Activated T-cell treated with anti-CD3 and anti-CD28 coated beads for 48 hours (primary cell): Measurements from ENCODE around the gene ARHGAP44.

ENCODE experiments used
- DNase-seq: peaks from one replicate; pipeline ENCODE4 v3.0.0-alpha.2; 2020; ENCODE audit warnings: low read depth

ARHGAP44 gene

DNA sequence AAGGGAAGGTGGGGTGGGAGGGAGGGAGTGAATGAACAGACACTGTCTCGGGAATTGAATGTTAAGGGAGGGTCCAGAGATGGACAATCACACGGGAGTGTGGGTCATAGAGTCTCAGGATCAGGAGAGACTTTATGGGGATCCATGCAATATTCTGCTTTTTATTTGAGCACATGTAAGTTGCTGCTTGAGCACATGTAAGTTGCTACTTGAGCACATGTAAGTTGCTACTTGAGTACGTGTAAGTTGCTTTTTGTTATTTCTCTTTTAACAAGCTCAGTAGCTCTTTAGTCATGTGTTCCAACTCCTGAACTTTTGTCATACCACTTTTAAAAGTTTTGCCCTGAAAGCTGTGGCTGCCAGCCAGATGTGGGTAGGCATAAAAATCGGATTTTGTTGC is 110.3 kb downstream of the ARHGAP44 start:
- no peak for DNase-seq

DNA sequence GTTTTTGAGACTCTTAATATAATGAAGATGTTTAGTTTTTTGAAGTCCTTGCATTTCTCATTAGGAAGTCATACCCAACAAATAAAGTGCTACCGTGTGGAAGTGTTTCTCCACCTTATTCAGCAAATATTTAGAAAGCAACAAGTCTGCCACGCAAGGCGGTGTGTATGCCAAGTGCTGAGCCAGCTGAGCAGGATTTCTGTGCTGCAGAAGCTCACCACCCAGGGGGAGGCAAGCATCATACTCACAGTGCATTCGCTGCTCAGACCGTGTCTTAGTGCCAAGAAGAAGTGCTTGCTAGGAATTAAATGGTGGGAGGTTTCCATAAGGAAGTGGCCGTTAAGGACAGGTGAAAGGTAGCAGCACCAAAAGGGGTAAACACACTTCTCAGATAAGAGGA is 111.2 kb downstream of the ARHGAP44 start:
- no peak for DNase-seq

DNA sequence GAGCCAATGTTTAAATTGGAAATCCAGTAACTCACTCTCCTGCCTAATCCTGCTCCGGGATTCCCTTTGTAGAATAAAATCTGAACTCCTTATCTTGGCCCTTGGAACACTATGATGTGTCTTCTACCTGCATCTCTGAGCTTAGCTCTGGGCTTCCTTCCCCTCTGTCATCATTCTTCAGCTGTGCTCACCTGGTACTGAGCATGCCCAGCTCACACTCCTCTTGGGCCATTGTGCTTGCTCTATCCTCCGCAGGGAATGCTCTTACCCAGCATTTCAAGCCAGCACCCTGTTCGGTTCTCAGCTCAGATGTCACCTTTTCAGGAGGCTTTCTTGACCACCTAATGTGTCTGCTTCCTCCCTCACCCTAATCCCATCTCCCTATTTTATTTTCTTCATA is 112.7 kb downstream of the ARHGAP44 start:
- no peak for DNase-seq

GRCh38 chr17:12907477-12907876 is 118.2 kb downstream of the ARHGAP44 start:
- DNase-seq: no peak

- DNase-seq: no peak
Measured at GRCh38 chr17:12909046-12909445, 119.7 kb downstream of the ARHGAP44 start.

- no peak for DNase-seq
Measured at GRCh38 chr17:12909511-12909910, 120.2 kb downstream of the ARHGAP44 start.

DNA sequence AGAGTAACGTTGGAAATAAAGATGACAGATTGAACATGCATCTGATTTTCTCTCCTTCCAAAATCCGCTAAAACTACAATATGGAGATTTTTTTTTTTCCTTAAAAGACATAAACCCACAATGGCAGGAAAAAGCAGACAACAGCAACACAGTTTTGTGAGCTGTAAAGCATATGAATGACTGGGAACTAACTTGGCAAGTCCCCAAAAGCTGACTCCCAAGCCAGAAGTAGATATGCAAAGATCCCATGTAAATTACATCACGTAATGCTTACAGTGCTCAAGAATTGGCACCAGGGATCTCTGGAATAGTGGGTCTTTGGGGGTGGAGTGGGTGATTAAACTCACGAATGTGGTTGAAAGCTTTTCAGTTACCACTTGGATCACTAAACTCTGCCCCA is 121.9 kb downstream of the ARHGAP44 start:
- DNase-seq: no peak

DNA sequence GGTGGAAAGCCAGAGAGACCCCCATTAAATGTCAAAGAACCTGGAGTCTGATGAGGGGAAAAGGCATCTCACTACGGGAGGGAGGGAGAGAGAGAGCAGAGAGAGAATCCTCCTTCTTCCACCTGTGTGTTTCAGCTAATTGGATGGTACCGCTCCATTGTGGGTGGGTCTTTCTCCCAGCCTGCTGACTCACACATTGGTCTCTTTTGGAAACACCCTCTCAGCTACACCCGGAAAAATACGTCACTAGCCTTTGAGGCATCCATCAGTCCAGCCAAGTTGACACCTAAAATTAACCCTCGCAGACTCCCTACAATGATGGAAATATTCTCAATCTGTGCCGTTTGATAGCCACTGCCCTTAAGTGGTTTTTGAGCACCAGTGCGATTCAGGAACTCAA is 128.1 kb downstream of the ARHGAP44 start:
- DNase-seq: no peak

GRCh38 chr17:12918142-12918541 is 128.8 kb downstream of the ARHGAP44 start:
- no peak for DNase-seq

DNA sequence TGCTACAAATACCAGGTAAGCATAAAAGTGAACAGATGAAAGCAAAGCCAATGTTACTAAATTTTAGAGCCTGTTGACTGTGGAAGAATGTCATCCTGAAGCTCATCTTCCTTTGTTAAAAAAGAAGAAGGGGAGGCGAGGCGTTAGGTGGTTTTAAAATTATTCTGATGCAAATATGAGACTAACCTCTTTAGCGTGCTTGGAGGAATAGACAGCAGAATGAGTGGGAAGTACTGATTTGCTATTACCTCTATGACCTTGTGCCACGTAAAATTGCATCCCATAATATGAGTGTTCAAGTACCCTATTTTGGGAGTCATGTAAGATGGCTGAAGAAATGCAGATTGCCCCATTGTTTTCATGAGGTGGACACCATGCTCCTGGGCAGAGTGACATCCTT is 132.8 kb downstream of the ARHGAP44 start:
- DNase-seq: no peak

GRCh38 chr17:12924614-12925013 is 135.3 kb downstream of the ARHGAP44 start:
- no peak for DNase-seq

DNA sequence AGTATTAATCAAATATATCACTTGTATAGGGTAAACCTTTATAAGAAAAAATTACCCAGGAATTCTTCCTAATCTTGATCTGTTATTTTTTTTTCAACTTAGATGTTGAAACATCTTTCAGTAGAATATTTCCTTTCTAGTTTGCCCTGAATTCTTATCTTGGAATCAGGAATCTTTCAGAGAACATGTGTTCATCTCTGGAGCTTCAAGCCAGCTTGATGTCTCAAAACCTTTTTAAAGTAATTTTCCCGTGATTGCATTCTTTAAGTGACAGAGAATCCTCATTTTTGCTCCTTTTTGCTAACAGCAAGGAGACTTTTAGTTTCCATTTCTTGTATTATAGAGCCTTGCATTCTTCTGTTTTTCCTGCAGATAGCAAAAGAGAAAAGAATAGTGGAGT is 137.7 kb downstream of the ARHGAP44 start:
- DNase-seq: no peak

DNA sequence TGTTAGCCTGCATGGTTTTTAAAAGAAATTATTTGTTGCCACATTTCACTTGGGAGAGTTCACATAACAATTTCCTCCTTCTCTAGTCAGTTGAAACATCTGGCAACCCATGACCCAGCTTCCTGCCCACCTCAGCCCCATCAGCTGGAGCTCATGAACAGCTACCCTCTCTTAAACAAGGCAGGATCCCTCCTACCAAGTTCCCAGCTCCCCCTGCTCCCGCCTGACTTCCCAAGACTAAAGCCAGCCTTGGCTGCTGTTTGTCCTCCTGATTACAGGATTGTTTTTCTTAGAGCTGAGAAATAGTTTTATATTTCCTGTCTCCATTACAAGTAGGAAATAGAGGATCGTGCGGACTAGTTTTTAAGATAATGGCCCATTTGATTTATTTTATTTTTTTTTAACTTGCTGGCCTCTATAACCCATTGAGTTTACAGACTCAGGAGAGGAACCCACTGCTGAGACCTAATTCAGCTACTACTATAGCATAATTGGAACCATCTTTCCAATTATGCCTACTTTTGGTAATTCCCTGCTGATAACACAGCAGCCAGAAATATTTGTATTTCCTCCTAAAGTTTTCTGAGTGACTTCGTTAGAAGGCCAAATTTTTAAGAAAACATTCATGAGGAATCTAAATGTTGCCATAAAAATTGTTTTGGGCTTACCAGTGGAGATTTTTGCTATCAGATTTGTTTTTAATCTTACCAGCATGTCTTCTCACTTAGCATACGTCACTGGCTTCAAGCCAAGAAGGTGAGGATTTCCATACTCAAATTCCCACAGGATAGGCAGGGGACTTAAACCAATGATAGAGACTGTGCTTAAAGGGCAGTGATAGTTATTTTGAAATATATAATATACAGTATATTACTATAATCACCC is 138.5 kb downstream of the ARHGAP44 start:
- DNase-seq: no peak

DNA sequence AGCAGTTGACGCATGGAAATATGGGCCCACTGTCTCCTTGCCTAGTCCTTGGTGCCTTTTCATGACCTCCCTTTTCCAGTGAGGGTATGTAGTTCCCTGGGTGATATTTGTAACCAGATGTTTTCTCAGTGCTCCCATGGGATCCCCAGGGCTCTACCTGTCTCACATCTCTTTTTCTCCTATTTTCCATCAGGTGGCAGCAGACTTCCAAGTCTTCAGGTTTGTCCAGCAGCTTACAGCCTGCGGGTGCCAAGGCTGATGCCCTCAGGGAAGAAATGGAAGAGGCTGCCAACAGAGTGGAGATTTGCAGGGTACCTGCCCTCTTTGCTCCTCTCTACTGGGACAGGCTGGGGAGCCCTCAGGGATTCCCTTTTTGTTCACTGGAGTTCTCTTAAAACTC is 139.4 kb downstream of the ARHGAP44 start:
- no peak for DNase-seq

GRCh38 chr17:12936501-12936900 is 147.2 kb downstream of the ARHGAP44 start:
- no peak for DNase-seq

- no peak for DNase-seq
Measured at GRCh38 chr17:12940699-12941098, 151.4 kb downstream of the ARHGAP44 start.

- no peak for DNase-seq
Measured at GRCh38 chr17:12947047-12947446, 157.7 kb downstream of the ARHGAP44 start.

- DNase-seq: no peak
Measured at GRCh38 chr17:12952012-12952411, 162.7 kb downstream of the ARHGAP44 start.

GRCh38 chr17:12953156-12953555 is 163.9 kb downstream of the ARHGAP44 start:
- DNase-seq: no peak

DNA sequence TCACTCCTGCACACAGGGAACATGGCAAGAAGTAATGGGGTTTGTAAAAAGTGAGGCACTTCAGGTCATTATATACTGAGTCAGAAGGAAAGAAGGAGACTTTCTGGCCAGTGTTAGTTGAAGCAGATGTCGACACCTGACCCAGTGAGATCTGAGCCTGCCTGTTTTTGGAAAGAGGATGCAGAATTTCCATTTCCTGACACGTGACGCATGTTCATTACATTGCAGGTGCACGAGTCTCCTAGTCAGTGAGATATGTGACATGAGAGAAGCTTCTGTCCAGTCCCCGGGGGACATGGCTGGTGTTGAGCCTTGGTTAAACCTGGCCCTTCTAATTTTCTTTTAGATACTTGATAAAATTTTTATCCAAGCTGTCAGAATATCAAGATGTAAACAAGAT is 166.2 kb downstream of the ARHGAP44 start:
- DNase-seq: no peak

- DNase-seq: no peak
Measured at GRCh38 chr17:12958786-12959185, 169.5 kb downstream of the ARHGAP44 start.

DNA sequence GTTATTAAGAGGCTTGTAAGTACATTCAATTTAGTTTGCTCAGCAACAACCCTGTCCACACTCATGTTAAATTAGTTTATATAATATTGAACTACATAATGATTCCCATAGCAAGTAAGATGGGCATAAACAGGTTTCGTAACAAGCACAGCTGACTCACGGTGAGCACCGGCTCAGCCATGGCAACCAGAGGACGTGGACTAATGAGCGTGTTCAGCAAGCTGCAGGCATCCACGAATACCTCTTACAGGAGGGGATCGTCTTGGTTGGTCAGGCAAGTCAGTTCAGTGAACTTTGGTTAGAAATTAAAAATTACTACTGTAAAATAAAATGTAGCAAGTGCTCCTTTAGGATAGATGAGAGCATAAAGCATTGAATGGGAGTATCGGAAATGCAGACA is 170.1 kb downstream of the ARHGAP44 start:
- no peak for DNase-seq

GRCh38 chr17:12961655-12962054 is 172.4 kb downstream of the ARHGAP44 start:
- no peak for DNase-seq

GRCh38 chr17:12963505-12963904 is 174.2 kb downstream of the ARHGAP44 start:
- DNase-seq: no peak
